Measurements from ENCODE around the gene MACROD2.

DNA sequence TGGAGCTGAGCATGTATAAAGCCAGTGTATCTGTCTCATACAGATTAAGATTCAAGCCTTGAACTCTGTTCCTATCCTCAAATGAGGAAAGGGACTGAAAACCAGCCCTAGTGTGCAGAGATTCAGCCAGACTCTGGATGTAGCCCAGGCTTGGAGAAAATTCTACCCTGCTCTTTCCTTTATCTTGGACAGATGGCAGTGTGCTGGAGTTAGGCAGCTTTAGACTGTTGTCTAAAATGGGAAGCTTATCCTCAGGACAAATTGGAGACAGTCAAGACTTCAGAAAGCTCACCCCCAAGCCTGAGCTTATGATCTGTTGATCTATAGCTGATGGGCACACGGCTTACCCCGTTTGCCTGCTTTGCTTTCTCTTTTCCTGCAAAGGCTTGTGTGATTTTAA, 1520.4 kb downstream of the MACROD2 start:
- TF ChIP-seq, protein P1, sequence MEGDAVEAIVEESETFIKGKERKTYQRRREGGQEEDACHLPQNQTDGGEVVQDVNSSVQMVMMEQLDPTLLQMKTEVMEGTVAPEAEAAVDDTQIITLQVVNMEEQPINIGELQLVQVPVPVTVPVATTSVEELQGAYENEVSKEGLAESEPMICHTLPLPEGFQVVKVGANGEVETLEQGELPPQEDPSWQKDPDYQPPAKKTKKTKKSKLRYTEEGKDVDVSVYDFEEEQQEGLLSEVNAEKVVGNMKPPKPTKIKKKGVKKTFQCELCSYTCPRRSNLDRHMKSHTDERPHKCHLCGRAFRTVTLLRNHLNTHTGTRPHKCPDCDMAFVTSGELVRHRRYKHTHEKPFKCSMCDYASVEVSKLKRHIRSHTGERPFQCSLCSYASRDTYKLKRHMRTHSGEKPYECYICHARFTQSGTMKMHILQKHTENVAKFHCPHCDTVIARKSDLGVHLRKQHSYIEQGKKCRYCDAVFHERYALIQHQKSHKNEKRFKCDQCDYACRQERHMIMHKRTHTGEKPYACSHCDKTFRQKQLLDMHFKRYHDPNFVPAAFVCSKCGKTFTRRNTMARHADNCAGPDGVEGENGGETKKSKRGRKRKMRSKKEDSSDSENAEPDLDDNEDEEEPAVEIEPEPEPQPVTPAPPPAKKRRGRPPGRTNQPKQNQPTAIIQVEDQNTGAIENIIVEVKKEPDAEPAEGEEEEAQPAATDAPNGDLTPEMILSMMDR (IDR thresholded peaks at IDR 0.05): no peak
- no peak for TF ChIP-seq POLR2A (IDR thresholded peaks at IDR 0.05)
